Posterior vena cava (tissue), 2 donors: ENCODE results near the gene TSPEAR. TPM values are rescaled to one million over a fixed set of nuclear protein-coding genes. Genes with fewer than 3 reads are reported as not detected.
"Not testable (repeated sequence)": the region's sequence is repeated elsewhere in the genome, so short reads cannot be mapped to it uniquely, and the experiment has no call there.

ENCODE experiments used
- DNase-seq: peaks from one replicate; pipeline ENCODE4 v3.0.0-alpha.2; 2020; ENCODE audit warnings: low spot score
- intact Hi-C, 2 donors: fragments of 100-400 bp; cut with DNase I; formaldehyde crosslinking; loops; one replicate each; pipeline versions ENCODE4 v1.14.1 to v1.14.2; 2022 to 2023
- total RNA-seq, 2 donors: library from RNA; stranded (reverse); fragmentation: NEBNext Ultra II Directional; extraction: Animal tissue kit (Norgen Biotek cat#: 25700); gene quantifications; one replicate each; pipeline ENCODE4 v1.2.1, GENCODE V29; 2021
- donor health status: DM: yes; HTN: yes; CAD: no.
- donor health status: DM: yes; HTN: yes; CAD: no.

The TSPEAR gene
- total RNA-seq, 2 donors from 2014 or later: 0.14 to 0.48 TPM

GRCh38 chr21:44589586-44590305 lies 121.6 kb downstream of the TSPEAR start:
- DNase-seq: peak; percentile 83
- intact Hi-C loops: no loop called here

- intact Hi-C loops: no loop called here
- DNase-seq: no peak
Observed at GRCh38 chr21:44589094-44589493, 122.3 kb downstream of the TSPEAR start.

GRCh38 chr21:44585892-44586291 lies 125.5 kb downstream of the TSPEAR start:
- intact Hi-C loops: no loop called here

GRCh38 chr21:44583800-44584147 lies 127.6 kb downstream of the TSPEAR start:
- no peak for DNase-seq
- intact Hi-C loops: no loop called here

More at GRCh38 chr21:44585892-44586291, 125.5 kb downstream of the TSPEAR start:
- DNase-seq: no peak

- intact Hi-C loops: no loop called here
- DNase-seq: peak; percentile 26
Observed at GRCh38 chr21:44583089-44583799, 128.1 kb downstream of the TSPEAR start.

GRCh38 chr21:44582055-44582454 lies 129.3 kb downstream of the TSPEAR start:
- intact Hi-C loops: no loop called here
- DNase-seq: peak; percentile 51

GRCh38 chr21:44581158-44581557 lies 130.2 kb downstream of the TSPEAR start:
- DNase-seq: no peak
- intact Hi-C loops: no loop called here

GRCh38 chr21:44580231-44580821 lies 131.0 kb downstream of the TSPEAR start, which contains the start of gene KRTAP10-5:
Gene KRTAP10-5 (minus strand): TSS chr21:44580604. CDS start chr21:44580578, 26 bp downstream.
- intact Hi-C loops: not testable (repeated sequence)
- DNase-seq: peak; percentile 49

- intact Hi-C loops: no loop called here
- no peak for DNase-seq
Observed at GRCh38 chr21:44579833-44580144, 131.6 kb downstream of the TSPEAR start.

- intact Hi-C loops: no loop called here
- DNase-seq: peak; percentile 55
Observed at GRCh38 chr21:44579056-44579832, 132.1 kb downstream of the TSPEAR start.

GRCh38 chr21:44578371-44579055 lies 132.9 kb downstream of the TSPEAR start:
- DNase-seq: peak; percentile 68
- intact Hi-C loops: no loop called here

GRCh38 chr21:44576025-44576420 lies 135.3 kb downstream of the TSPEAR start:
- intact Hi-C loops: no loop called here
- DNase-seq: peak; percentile 43

GRCh38 chr21:44575307-44576024 lies 135.9 kb downstream of the TSPEAR start:
- peak; percentile 52 for DNase-seq
- intact Hi-C loops: no loop called here

- intact Hi-C loops: no loop called here
- peak; percentile 74 for DNase-seq
Observed at GRCh38 chr21:44574457-44575306, 136.7 kb downstream of the TSPEAR start.

GRCh38 chr21:44573630-44574456 lies 137.5 kb downstream of the TSPEAR start, which contains the start of gene KRTAP10-4:
Gene KRTAP10-4 (plus strand): TSS chr21:44573729. CDS start chr21:44573759, 30 bp downstream.
- DNase-seq: peak; percentile 79
- intact Hi-C loops: not testable (repeated sequence)

GRCh38 chr21:44572959-44573583 lies 138.3 kb downstream of the TSPEAR start:
- peak; percentile 46 for DNase-seq
- intact Hi-C loops: no loop called here
